ENCODE measurements around the gene SARDH.
"Not testable (repeated sequence)": the region's sequence is repeated elsewhere in the genome, so short reads cannot be mapped to it uniquely, and the experiment has no call there.

The SARDH gene

DNA sequence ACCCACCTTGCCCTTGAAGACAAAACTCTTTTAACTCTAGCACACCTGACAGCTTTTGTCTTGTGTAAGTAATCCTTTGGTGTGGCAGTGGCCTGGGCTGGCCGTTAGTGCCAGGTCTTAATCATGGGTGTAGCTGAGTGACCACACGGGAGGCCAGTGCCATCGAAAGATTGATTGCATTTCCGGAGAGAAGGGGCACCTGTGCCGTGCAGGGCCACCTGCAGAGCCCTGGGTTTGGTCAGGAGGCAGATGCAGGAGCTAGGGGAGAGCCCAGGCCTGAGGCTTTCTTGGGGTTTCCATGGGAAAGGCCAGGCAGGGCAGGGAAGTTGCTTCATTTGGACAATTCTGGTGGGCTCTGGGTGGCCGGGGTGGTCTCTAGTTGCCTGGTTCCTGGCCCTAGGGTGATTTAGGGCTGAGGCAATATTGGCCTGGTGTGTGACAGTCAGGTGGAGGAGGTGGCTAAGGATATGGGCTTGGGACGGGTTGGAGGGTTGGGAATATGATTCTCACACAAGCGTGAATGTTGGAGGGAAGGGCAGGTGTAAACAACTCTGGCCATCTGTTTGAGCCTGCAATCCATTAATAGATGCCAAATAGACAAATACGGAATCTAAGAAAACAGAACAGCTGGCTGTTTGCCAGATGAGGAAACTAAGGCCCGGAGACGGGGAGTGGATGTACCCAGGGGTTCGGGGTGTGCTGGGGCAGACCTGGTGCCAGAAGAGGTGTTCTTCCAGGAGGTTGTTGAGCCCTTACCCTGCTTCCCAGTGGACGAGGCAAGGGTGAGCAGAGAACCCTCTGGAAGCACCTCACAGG is 97.4 kb downstream of the SARDH start:
- DNase-seq, result no peak

DNA sequence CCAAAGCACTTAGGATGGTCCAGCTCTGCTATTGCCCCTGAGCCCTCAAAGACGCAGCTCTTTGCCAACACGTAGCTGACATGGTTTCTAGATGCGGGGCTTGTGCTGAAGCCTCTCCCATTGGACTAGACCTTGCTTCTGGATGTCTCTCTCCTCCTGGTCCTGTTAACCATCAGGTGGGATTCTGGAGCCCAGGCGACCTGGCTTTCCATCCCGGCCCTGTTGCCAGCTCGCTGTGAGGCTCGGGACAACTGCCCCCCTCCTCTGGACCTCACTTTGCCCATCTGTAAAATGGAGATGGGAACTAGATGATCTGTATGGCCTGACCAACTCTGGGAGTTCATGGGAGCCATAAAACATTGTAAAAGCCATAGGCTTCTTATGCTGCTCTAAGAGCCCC is 98.0 kb downstream of the SARDH start:
- DNase-seq, result no peak

DNA sequence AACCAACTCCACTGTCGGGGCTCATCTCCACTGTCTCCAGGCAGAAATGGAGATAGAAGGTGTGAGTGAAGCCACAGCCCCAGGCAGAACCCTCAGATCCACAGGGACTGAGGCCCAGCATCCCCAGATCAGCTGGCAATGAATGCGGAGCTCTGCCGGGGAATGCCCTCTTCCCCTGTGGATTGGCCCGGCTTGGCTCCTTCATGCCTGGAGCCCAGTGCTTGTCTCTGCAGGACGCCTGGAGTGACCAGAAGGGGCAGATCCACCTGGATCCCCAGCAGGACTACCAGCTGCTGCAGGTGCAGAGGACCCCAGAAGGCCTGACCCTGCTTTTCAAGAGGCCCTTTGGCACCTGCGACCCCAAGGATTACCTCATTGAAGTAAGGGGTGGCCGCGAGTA is 98.5 kb downstream of the SARDH start:
- DNase-seq, result no peak

DNA sequence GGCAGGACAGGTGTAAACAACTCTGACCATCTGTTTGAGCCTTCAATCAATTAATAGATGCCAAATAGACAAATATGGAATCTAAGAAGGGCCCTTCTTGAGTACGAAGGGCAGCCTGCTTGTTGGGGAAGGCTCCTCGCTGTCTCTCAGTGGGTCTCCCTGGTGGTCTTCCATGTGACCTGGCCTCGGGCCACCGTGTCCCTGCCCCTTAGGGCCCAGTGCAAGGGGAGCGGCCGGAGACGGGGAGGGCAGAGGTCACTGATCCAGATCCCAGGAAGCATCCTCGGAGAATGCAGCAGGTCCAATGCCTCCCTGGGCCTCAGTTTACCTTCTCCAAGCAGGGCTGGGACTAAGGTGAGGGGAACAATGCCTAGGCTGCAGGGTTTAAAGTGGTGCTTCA is 99.4 kb downstream of the SARDH start:
- no peak for DNase-seq

DNA sequence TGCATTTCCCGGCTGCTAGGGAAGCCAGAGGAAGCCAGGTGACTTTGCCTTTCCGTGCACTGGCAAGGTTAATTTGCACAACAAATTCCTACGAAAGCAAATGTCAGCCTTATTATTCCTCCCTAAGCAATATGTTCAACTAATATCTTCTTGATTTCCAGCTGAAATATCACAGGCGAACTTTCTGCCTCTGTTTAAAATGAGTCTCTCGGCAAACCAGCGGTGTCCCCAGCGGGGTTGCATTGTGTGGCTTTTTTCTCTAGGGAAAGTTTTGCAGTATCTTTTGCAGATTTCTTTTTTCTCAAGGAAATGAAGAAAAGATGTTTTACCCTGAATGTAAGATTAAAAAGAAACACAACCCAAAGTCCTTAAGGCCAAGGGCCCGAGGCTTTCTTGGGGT is 100.1 kb downstream of the SARDH start:
- no peak for DNase-seq

DNA sequence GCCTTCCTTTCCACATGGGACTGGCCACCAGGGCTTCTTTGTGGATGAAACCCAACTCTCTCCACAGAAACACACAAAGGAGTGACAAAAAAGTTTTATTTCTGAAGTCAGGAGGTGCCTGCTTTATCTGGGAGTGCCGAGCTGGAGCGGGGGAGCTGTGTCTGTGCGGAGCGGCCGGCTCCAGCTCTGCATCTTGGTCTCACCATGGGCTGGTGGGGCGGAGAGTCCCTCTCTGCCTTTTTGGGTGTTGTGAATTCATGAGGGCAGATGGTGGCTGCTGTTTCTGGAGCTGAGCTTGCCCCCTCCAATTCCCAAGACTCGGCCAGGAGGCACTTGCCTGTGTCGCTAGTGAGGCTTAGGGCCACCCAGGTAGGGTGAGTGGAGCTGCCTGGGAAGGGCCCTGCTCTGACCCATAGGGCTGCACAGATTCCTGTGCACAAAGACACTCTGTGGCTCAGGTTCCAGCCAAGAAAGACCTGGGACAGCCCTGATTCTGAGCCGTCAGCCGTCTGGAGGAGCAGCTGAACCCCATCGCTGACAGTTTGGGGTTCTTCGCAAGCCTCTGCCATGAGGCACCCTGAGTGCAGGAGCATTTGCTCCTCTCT is 100.6 kb downstream of the SARDH start:
- no peak for DNase-seq

DNA sequence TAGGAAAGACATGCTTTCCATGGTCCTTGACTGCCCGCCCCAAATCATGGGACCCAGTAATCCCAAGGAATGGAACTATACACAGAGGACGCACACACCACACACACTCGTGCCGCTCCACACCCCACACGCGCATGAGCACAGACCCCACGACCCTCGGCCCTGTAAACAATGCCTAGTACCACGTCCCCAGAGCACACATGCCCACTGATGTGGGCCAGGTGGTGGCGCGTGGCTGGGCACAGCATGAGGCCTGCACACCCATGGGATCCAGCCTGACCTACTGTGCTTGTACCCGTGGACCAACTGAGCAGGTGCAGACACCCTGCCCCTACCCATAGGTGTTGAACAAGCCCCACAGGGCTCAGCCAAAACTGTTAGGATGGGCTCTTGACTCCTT is 101.2 kb downstream of the SARDH start:
- no peak for DNase-seq

DNA sequence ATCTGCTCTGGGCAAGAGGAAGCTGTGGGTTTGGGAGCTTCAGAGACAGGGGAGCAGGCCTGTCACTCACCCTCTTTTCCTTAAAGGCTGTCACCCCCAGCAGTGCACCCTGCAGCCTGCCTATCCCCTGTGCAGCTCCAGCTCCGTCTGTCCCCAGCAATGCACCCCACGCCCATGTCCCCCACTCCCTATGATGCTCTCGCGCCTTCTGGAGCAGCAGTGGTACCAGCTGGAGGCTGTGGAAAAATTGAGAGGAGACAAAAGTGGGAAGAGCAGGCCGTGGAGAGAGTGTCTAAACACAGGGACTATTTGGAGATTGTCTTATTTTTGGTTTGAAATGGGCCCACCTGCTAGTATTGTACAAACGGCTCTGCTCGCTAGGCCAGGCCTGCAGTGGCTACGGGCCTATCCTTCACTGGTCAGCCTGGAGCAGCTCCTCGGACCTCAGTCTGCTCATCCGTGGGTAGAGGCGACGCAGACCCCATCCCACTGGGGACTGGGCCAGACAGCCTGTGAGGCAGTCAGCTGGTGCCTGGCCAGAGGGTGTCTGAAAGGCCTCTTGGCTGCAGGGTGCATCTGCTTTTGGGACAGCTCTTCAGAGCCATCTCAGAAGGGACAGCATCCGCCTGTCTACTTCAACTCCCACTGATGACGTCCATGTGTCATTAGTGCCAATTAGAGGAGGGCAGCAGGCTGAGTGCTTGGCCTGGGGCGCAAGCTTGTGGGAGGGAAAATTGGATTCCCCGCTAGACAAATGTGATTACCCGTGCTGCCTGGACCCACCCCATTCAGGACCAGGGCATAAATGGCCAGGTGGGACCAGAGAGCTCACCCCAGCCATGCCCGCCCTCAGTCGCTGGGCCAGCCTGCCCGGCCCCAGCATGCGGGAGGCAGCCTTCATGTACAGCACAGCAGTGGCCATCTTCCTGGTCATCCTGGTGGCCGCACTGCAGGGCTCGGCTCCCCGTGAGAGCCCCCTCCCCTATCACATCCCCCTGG is 102.3 kb downstream of the SARDH start, which contains the start of gene DBH:
Gene DBH, plus strand, starts transcription at position 831 of the 999 bp plus-strand sequence. Its CDS starts 9 bp downstream, at position 840.
- DNase-seq, result no peak

DNA sequence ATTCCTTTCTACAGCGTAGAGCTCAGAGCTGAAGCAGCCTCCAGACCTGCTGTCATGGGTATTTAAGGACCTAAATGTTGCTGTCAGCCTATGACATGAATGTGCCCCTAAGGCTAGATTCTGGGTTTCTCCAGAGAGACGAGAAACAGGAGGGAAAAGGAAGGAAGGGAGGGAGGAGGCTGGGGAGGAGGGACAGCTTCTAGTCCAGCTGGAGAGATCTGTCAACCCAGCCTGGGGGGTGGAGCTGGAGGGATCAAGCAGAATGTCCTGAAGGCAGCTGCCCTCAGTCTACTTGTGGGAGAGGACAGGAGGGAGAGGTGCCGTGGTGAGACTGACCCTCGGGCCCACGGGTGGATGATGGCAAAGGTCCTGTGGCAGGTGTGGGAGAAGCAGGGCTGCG is 103.1 kb downstream of the SARDH start:
- no peak for DNase-seq

DNA sequence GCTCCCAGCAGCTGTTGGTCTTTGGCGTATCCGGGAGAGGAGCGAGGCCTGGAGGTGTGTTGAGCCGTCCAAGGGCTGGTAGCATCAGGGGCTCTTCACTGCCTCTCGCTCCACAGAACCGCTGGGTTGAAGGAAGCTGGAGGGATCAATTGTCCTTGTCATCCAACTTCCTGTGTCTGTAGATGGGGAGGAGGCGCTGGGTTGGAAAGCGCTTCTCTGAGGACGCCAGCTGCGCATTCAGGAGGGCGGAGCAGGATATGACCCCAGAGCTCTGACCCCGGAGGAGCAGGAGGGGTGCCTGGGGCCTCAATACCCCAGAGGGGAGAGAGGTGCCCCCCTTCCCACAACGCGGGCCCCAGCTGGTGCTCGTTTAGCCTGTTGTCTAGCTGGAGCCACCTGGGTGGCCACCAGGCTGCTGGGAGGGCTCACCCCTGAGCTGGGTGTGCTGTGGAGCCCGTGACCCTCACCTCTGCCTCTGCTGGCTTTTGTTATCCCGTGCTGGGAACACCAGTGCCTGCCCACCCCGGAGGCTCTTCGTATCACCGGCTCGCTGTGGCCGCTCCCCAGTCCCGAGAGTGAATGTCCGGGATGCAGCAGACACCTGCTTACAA is 104.0 kb downstream of the SARDH start:
- no peak for DNase-seq

DNA sequence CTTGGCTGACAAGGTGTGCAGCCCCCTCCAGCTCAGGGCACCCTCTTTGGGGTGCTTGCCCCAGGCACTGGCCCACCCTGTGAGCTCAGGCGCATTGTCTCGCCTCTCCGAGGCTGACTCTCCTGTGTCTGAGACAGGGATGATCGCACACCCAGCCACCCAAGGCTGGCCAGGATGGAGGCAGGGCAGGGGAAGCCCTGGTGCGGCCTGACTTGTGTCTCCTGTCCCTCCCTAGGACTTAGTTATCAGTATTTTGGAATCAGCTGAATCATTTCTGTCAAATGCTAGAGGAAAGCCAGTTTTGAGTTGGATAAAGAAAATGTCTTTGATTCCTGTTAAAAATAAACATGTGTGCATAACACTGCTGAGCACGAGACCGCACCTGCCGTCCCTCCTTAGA is 104.5 kb downstream of the SARDH start:
- DNase-seq, result no peak

DNA sequence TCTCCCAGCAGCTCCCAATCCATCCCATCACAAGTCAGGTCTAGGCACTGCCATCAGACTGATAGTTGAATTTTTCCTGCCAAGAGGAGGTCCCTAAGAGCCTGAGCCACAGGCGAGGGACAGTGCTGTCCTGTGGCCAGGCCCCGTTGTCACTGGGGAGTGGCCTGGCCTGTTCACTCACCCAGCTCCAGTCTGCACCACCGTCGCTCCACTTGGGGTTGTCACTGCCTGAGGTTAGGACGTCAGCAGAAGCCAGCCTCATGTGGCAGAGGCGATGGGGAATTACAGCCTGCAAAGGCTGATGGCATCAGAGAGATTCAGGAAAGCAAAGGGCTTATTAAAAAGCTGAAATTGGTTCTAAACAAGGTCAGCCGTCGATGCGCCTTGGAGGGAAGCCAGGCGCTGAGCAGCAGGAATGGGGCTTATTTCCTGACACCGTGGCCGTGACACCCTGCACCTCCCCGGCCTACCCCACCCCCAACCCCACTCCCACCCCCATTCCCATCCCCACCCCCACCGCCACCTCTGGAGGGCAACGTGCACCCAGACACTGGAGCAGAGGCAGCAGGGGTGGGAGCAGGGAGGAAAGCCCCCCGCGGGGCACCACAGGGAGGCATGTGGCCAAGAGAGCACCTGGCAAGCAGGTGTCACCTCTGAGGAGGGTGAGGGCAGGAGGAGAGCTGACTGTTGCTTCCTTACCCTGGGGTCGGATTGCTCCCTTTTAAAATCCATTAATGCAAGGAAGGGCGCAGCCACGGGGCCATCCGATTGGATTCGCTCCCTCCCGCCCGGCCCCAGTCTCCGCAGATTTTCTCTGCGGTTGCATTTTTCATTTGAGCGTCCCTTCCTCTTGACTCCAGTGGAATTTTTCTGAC is 105.1 kb downstream of the SARDH start:
- no peak for DNase-seq

DNA sequence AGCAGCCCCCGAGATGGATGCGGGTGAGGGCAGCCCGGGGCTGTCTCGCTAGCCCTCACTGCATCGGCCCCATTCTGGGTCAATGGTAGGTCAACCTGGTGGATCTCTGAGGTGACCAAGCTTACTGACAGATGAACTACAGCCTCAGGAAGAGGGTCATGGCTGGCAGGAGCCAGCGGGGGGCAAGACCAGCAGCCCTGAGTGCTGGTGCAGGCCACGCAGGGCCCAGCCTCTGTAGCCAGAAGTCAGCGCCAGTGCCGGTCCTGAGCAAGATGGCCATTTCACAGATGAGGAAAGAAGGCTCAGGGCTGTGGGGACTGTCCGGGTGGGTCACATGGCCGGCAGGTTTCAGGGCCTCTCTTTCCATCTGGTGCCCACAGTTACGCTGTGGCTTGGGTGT is 107.0 kb downstream of the SARDH start:
- DNase-seq, result no peak

DNA sequence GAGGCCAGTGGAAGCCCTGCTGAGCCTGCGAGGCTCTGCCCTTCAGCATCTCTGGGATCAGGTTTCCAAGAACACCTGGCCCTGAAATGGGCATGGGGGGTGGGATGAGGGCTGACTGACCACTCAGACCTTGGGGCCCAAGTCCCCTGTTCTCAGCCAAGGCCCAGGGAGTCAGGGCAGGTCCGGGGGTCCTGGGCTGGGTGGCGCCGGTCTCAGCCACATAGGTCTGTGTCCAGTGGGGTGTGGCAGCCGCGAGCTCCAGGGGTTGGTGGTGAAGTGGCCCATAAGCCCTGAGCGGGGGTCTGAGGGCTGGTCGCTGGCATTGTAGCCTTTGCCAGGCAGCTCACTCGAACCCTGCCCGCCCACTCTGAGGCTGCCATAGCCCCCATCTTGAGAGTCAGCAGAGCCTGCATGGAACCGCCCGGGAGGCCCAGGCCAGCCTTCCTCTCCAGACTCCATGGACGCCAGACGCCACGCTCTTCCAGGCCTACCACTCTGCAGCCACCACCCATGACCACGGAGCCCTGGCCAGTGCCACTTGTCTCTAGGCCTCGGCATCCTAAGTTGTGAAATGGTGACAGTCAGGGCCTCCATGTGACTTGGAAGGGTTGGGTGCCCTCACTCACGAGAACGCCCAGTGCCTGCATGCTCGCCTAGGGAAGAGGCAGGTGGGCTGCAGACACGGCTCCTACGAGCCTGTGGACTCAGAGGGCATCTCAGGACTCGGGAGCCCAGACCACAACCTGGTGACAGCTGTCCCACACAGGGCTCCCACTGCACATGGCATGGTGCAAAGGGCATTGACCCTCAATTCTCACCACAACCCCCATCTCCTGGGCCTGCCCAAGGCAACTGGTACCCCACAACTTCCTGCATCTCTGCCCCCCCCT is 108.7 kb downstream of the SARDH start:
- no peak for DNase-seq

DNA sequence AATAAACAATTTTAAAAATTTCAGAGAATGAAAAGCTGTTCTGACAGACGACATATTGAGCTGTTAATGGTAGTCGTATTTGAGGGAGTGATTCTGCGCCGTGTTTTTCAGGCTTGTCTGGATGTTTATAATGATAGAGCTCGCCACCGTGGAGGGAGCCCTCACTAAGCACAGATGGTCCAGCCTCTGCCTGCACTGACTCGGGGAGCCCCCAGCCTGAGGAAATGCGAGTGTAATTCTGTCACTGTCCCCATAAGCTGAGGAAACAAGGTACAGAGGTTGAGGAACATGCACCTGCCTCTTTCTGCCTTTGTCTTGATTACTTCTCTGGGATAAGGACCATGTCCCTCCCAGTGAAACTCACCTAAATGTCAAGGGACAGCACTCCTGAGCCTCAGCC is 109.4 kb downstream of the SARDH start:
- DNase-seq, result no peak

DNA sequence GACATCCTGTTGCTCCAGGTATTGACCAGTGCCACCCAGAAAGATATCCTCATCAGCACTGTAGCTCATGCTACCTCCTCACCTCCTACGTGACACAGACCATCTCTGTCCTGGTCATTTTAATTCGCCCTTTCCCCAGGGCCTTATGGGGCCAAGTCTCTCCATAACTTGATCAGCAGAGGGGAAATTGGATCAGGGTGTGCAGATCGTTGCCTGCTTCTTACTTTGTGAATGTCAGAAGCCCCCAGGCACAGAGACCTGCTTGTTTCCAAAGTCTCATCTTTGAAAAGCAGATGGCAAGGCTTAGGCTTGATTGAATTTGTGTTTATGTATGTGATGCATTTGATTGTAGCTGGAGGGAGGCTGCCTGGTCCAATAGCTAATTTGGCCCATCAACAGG is 110.8 kb downstream of the SARDH start:
- no peak for DNase-seq

DNA sequence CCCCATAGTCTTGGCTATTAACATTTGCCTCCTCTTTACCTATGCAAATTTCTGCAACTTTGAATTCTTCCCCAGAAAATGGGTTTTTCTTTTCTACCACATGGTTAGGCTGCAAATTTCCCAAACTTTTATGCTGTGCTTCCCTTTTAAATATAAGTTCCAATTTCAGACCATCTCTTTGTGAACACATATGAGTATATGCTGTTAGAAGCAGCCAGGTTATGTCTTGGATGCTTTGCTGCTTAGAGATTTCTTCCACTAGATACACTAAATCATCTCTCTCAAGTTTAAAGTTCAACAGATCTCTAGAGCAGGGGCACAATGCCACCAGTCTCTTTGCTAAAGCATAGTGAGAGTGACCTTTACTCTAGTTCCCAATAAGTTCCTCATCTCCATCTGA is 112.1 kb downstream of the SARDH start:
- DNase-seq, result not testable (repeated sequence)

DNA sequence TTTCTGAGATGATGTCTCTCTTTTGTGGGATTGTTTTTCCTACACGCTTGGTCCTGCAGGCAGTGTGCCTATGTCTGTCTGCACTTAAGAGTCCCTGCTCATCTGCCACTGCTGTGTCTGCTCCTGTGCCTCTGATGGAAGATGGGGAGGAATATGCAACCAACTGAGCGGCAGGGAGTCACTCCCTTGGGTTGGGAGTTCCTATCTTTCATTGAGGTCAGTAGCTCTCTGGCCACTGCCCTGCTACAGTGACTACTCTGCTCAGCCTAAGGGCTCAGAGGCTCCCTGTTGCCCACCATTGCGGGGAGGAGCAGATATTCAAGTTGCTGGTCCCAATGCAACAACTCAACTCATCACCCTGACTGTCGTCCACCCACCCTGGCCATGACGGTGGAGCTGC is 115.6 kb downstream of the SARDH start:
- no peak for DNase-seq

DNA sequence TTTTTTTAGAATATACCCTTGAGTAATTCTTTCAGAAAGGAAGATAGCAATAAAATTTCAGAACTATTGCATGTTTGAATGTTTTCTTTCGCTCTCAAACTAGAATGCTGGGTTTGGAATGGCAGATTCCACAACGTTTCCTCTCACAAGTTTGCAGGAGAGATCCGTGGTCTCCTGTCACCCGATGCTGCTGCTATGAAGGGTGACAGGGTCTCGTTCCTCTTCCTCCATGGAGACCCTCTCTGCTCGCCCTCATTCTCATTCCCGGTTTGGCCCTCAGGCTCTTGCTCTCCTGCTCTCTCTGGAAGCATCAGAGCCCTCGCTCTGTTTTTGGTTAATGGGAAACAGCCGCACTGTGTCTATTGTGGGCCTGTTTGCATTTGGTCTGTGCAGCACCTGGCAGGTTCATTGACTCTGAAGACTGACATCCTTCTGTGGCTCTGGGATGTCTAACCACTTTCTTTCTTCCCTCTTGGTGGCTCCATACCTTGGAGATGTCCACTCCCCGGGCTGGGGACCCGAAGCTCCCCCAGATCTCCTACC is 116.4 kb downstream of the SARDH start:
- no peak for DNase-seq

DNA sequence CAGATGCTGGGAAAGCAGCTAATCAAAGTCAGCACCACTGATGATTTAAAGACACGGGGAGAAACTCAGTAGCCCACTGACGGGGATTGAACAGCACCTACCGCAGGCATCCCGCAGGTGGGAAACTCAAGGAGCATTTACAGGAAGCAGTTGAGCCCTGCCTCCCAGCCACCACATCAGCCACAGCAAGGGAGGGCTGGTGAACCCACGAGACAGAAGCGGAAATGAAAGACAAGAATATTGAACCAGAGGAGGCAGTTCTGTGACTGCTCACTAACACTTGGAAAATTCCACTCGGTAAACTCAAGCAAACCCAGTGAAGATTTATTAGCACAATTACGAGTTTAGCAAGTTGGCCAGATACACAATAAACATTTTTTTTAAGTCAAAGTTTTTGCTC is 118.4 kb downstream of the SARDH start:
- peak; percentile 19 for DNase-seq

DNA sequence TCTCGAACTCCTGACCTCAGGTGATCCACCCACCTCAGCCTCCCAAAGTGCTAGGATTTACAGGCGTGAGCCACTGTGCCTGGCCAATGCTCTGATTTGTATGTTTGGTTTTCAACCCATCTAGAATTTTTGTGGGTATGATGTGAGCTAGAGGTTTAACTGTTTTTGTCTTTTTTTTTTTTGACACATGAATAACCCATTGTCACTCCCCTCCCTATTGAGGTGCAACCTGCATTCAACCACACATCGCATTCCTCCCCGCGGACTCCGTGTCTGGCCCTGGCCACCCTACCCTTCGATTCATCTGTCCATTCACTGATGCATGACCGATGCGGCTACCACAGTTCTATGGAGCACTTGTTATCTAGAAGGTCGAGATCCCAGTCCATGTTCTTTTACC is 119.4 kb downstream of the SARDH start:
- DNase-seq, result no peak
